HTERT RPE-1 (cell line): ENCODE data around the gene MALT1.

ENCODE experiments used
- in situ Hi-C: fragments of 300-500 bp; cut with MboI; formaldehyde crosslinking; loops from 4 replicates; pipeline ENCODE4 v1.14.3; 2020; ENCODE audit warnings: low sequenced_read_pairs

MALT1 gene

GRCh38 chr18:58687871-58688308 is 16.6 kb downstream of the MALT1 start:
- in situ Hi-C loops: no loop called here

- in situ Hi-C loops: no loop called here
Observed at GRCh38 chr18:58690259-58690658, 19.0 kb downstream of the MALT1 start.

GRCh38 chr18:58691256-58691655 is 20.0 kb downstream of the MALT1 start:
- in situ Hi-C loops: no loop called here

GRCh38 chr18:58692422-58693185 is 21.3 kb downstream of the MALT1 start:
- in situ Hi-C loops: no loop called here

- in situ Hi-C loops: no loop called here
Observed at GRCh38 chr18:58694221-58694620, 23.0 kb downstream of the MALT1 start.

GRCh38 chr18:58694720-58695468 is 23.6 kb downstream of the MALT1 start:
- in situ Hi-C loops: no loop called here

GRCh38 chr18:58695772-58696171 is 24.5 kb downstream of the MALT1 start:
- in situ Hi-C loops: no loop called here

GRCh38 chr18:58697146-58697545 is 25.9 kb downstream of the MALT1 start:
- in situ Hi-C loops: no loop called here

GRCh38 chr18:58698701-58699193 is 27.5 kb downstream of the MALT1 start:
- in situ Hi-C loops: no loop called here

- in situ Hi-C loops: no loop called here
Observed at GRCh38 chr18:58699551-58699950, 28.3 kb downstream of the MALT1 start.

GRCh38 chr18:58700209-58700608 is 28.9 kb downstream of the MALT1 start:
- in situ Hi-C loops: no loop called here

GRCh38 chr18:58712930-58713329 is 41.7 kb downstream of the MALT1 start:
- in situ Hi-C loops: no loop called here

- in situ Hi-C loops: no loop called here
Observed at GRCh38 chr18:58714259-58714658, 43.0 kb downstream of the MALT1 start.

GRCh38 chr18:58714821-58715220 is 43.6 kb downstream of the MALT1 start:
- in situ Hi-C loops: no loop called here

- in situ Hi-C loops: no loop called here
Observed at GRCh38 chr18:58715540-58715939, 44.3 kb downstream of the MALT1 start.

GRCh38 chr18:58716060-58716756 is 44.9 kb downstream of the MALT1 start:
- in situ Hi-C loops: no loop called here

- in situ Hi-C loops: no loop called here
Observed at GRCh38 chr18:58721566-58722239, 50.4 kb downstream of the MALT1 start.

GRCh38 chr18:58723810-58724602 is 52.7 kb downstream of the MALT1 start:
- in situ Hi-C loops: no loop called here

- in situ Hi-C loops: no loop called here
Observed at GRCh38 chr18:58726671-58727070, 55.4 kb downstream of the MALT1 start.
